ENCODE measurements around the gene PCYOX1L.

The PCYOX1L gene

DNA sequence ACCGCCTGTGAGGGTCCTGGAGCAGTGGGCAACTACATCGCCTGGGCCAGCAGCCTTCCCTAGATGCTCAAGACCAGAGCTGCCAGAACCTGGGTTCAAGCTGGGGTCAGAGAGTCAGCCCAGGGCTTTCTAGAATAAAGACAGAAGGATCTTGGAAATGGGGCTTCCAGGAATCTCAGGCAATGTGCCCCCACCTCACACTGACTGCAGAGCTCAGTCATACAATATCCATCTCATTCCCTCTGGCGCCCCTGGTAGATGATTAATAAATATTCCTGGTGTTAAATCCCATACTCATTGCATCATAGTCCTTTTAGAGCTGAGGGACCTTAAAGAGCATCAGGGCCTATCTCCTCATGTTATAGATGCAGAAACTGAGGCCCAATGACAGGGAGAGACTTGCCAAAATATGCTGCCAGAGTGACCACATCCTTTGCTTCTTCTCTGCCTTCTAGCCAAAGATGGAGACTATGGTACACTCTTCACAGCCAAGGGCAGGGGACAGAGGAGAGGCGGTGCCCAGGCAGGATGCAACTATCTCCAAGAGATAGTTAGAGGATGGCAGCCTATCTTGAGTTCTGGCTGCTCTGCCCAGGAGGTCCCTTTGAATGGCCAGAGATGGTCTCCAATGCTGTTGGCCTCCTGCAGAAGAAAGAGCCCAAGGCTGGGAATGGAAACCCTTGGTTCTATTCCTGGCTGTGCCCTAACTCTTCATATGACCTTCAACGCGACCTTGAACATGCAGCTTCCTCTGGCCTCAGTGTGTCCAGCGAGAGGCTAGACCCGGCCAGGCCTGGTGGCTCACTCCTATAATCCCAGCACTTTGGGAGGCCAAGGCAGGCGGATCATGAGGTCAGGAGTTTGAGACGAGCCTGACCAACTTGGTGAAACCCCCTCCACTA lies 57.5 kb downstream of the PCYOX1L start:
- no peak for DNase-seq (ENCODE audit: low read depth)
- no peak overlapping the region for H3K4me3 ChIP-seq (ENCODE audit: low read depth, low read length)
- TF ChIP-seq POLR2A (IDR thresholded peaks at IDR 0.05; ENCODE audit: extremely low read depth, insufficient read length): no peak

DNA sequence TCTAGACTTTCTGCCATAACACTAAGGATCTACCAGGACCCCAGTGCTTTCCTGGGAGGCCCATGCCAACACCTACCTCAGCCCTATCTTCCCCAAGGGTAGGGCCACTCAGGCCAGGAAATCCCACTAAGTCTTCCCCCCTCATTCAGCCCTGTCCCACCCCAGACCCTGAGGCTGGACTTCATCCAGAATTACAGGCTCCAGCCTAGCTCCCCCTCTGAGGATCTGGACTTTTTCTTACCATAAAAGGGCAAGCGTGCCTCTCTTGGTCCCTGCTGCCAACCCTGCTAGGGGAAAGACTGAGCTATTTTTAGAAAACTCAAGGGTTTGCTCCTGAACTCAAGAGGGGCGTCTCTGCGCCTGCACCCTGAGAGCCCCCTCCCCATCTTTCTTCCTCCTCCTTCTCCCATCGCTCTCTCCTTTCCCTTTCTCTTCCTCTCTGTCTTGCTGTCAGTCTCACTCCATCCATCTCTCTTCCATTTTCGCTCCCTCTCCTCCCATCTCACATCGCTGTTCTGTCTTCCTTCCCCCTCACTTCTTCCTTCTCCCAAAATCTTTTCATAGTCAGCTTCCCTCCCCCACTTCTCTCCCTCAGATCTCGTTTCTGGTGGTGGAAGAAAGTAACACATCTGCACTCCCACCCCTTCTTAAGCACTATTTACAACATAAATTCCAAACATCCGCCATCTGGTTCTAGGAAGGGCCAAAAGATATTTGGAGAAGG lies 59.3 kb downstream of the PCYOX1L start:
- TF ChIP-seq, protein P1, sequence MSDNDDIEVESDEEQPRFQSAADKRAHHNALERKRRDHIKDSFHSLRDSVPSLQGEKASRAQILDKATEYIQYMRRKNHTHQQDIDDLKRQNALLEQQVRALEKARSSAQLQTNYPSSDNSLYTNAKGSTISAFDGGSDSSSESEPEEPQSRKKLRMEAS (IDR thresholded peaks at IDR 0.05; ENCODE audit: low read depth, low read length): no peak
- TF ChIP-seq MYC (IDR thresholded peaks at IDR 0.05; ENCODE audit: low read depth, low read length) (no peak), POLR2A (IDR thresholded peaks at IDR 0.05; ENCODE audit: extremely low read depth, insufficient read length) (no peak)
- TF ChIP-seq, protein P2, sequence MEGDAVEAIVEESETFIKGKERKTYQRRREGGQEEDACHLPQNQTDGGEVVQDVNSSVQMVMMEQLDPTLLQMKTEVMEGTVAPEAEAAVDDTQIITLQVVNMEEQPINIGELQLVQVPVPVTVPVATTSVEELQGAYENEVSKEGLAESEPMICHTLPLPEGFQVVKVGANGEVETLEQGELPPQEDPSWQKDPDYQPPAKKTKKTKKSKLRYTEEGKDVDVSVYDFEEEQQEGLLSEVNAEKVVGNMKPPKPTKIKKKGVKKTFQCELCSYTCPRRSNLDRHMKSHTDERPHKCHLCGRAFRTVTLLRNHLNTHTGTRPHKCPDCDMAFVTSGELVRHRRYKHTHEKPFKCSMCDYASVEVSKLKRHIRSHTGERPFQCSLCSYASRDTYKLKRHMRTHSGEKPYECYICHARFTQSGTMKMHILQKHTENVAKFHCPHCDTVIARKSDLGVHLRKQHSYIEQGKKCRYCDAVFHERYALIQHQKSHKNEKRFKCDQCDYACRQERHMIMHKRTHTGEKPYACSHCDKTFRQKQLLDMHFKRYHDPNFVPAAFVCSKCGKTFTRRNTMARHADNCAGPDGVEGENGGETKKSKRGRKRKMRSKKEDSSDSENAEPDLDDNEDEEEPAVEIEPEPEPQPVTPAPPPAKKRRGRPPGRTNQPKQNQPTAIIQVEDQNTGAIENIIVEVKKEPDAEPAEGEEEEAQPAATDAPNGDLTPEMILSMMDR (IDR thresholded peaks at IDR 0.05; ENCODE audit: low read depth, low read length): no peak
- H3K4me3 ChIP-seq (ENCODE audit: low read depth, low read length): no peak overlapping the region
- no peak for DNase-seq (ENCODE audit: low read depth)

DNA sequence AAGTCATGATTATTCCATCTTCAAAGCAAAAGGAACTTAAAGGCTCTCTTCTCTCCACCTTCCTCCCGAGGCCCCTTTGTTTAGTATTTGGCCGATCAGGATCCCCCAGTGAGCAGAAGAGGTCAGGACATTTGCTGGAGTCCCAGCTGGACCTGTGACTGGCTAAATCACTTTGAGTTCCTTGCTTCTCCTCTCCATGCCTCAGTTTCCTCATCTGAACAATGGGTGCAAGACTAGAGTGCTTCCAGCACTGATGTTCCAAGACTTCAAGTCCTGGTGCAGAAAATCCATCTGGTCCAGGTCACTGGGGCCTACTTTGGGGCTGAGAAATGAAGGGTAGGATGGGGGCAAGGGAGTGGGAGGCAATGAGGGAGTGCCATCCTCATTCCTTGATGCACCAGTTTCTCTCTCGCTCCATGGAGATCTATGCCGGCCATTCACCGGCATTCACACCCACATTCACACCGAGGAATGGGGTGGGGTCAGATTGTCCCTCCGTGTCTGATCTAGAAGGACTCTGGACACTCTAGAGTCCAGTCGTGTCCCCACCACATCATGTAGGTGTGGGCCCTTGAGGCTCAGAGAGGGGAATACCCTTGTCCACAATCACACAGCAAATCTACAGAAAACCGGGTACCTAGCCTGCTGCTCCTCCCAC lies 60.0 kb downstream of the PCYOX1L start:
- no peak for DNase-seq (ENCODE audit: low read depth)
- TF ChIP-seq MYC (IDR thresholded peaks at IDR 0.05; ENCODE audit: low read depth, low read length): no peak
- TF ChIP-seq, protein P2 (IDR thresholded peaks at IDR 0.05; ENCODE audit: low read depth, low read length): no peak
- no peak for TF ChIP-seq POLR2A (IDR thresholded peaks at IDR 0.05; ENCODE audit: extremely low read depth, insufficient read length)
- TF ChIP-seq, protein P1 (IDR thresholded peaks at IDR 0.05; ENCODE audit: low read depth, low read length): no peak
- H3K4me3 ChIP-seq (ENCODE audit: low read depth, low read length): no peak overlapping the region

DNA sequence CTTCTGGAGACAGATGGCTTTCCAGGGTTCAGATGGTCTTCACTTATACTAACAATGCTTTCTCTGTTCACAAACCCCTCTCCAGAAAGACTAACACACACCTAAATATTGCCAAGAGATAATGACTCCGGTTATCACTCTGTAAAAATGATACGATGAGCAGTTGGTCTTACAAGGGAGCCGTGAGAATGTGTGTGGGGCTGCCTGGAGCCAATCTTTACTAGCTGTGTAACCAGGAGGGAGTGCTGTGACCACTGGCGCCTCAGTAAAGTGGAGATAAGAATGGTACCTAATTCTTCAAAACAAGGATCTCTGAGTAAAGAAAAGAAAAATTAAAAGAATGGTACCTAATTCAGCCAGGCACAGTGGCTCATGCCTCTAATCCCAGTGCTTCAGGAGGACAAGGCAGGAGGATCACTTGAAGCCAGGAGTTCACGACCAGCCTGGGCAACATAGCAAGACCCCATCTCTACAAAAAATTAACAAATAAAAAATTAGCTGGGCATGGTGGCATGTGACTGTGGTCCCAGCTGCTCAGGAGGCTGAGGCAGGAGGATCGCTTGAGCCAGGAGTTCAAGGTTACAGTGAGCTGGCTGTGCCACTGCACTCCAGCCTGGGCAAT lies 61.2 kb downstream of the PCYOX1L start:
- TF ChIP-seq POLR2A (IDR thresholded peaks at IDR 0.05; ENCODE audit: extremely low read depth, insufficient read length): no peak
- TF ChIP-seq, protein P1 (IDR thresholded peaks at IDR 0.05; ENCODE audit: low read depth, low read length): no peak
- TF ChIP-seq, protein P2 (IDR thresholded peaks at IDR 0.05; ENCODE audit: low read depth, low read length): no peak
- no peak for TF ChIP-seq MYC (IDR thresholded peaks at IDR 0.05; ENCODE audit: low read depth, low read length)
- no peak for DNase-seq (ENCODE audit: low read depth)
- H3K4me3 ChIP-seq (ENCODE audit: low read depth, low read length): no peak overlapping the region
